Iris pigment epithelial cell (primary cell): ENCODE results near the gene IFT43.

Experiments used
- DNase-seq: peaks from one replicate; pipeline ENCODE4 v3.0.0-alpha.2; 2011; ENCODE audit warnings: low read depth

Gene IFT43

GRCh38 chr14:76015191-76015590 lies 29.6 kb downstream of the IFT43 start:
- no peak for DNase-seq

GRCh38 chr14:76015668-76016067 lies 30.1 kb downstream of the IFT43 start:
- no peak for DNase-seq

- DNase-seq: no peak
These were observed 34.1 kb downstream of the IFT43 start for GRCh38 chr14:76019676-76020075.

- peak; percentile 28 for DNase-seq
These were observed 37.4 kb downstream of the IFT43 start for GRCh38 chr14:76022991-76023390.

- DNase-seq: no peak
These were observed 38.2 kb downstream of the IFT43 start for GRCh38 chr14:76023757-76024156.

GRCh38 chr14:76024211-76024907 lies 38.8 kb downstream of the IFT43 start:
- DNase-seq: no peak

GRCh38 chr14:76034566-76034965 lies 49.0 kb downstream of the IFT43 start:
- DNase-seq: no peak

GRCh38 chr14:76040704-76041103 lies 55.1 kb downstream of the IFT43 start:
- DNase-seq: no peak

- DNase-seq: no peak
These were observed 60.2 kb downstream of the IFT43 start for GRCh38 chr14:76045773-76046172.

- DNase-seq: no peak
These were observed 64.7 kb downstream of the IFT43 start for GRCh38 chr14:76050250-76050649.

- DNase-seq: peak; percentile 56
These were observed 65.3 kb downstream of the IFT43 start for GRCh38 chr14:76050797-76051392.

GRCh38 chr14:76051717-76052465 lies 66.3 kb downstream of the IFT43 start:
- no peak for DNase-seq

GRCh38 chr14:76053572-76054355 lies 68.2 kb downstream of the IFT43 start:
- no peak for DNase-seq

- DNase-seq: no peak
These were observed 69.8 kb downstream of the IFT43 start for GRCh38 chr14:76055330-76055729.

GRCh38 chr14:76056128-76056527 lies 70.6 kb downstream of the IFT43 start:
- DNase-seq: peak; percentile 26

- no peak for DNase-seq
These were observed 72.4 kb downstream of the IFT43 start for GRCh38 chr14:76057914-76058313.

GRCh38 chr14:76063327-76063726 lies 77.8 kb downstream of the IFT43 start:
- no peak for DNase-seq

- DNase-seq: no peak
These were observed 80.0 kb downstream of the IFT43 start for GRCh38 chr14:76065519-76065918.

- DNase-seq: no peak
These were observed 82.0 kb downstream of the IFT43 start for GRCh38 chr14:76067536-76067935.

GRCh38 chr14:76073717-76074116 lies 88.2 kb downstream of the IFT43 start:
- DNase-seq: no peak

GRCh38 chr14:76077340-76077739 lies 91.8 kb downstream of the IFT43 start:
- DNase-seq: no peak

GRCh38 chr14:76078501-76078900 lies 92.9 kb downstream of the IFT43 start:
- DNase-seq: no peak
